Panc1 (cell line): ENCODE measurements around the gene DNAJC4. TPM values are rescaled to one million over a fixed set of nuclear protein-coding genes. Genes with fewer than 3 reads are reported as not detected.

ENCODE experiments used
- ATAC-seq: fragments of 200-7000 bp; cut with Tn5 transposase; 2 replicates; pipeline ENCODE4 v1.9.1; 2020; ENCODE audit warnings: mild to moderate bottlenecking, moderate library complexity
- BruUV-seq: library from RNA; stranded (reverse); fragments of 400-500 nt; replicated peaks from 2 replicates; lab custom pipeline; 2021; lab: Mats Ljungman, UMichigan
- CTCF ChIA-PET: fragments of 300-600 bp; sonication (Branson Sonifier 250); formaldehyde crosslinking; loops from one replicate; lab custom pipeline; 2022; ENCODE audit warnings: antibody characterized with exemption; lab: Charles Lee
- POLR2A ChIA-PET: fragments of 300-600 bp; sonication (Branson Sonifier 250); formaldehyde crosslinking; loops from one replicate; lab custom pipeline; 2022; ENCODE audit warnings: antibody characterized with exemption; lab: Charles Lee
- DNase-seq: peaks from one replicate; pipeline ENCODE4 v3.0.0-alpha.2; 2010; ENCODE audit warnings: low read depth, low spot score
- H3K27ac ChIP-seq: 2 replicates; pipeline ENCODE4 v1.5.1; 2011; ENCODE audit warnings: mild to moderate bottlenecking, low read length, inconsistent platforms
- H3K27me3 ChIP-seq: fragments of 200-500 bp; sonication (Bioruptor generic); 2 replicates; pipeline ENCODE4 v1.6.0; 2014; ENCODE audit warnings: low read length, inconsistent platforms; ENCODE audit not compliant: control insufficient read depth, insufficient read depth
- H3K36me3 ChIP-seq: fragments of 200-500 bp; sonication (Bioruptor generic); 2 replicates; pipeline ENCODE4 v1.5.1; 2014; ENCODE audit warnings: inconsistent platforms, mild to moderate bottlenecking, low read length, moderate library complexity; ENCODE audit not compliant: control insufficient read depth, insufficient read depth
- H3K4me1 ChIP-seq: 2 replicates; pipeline ENCODE4 v1.5.1; 2011; ENCODE audit warnings: inconsistent platforms, mild to moderate bottlenecking, low read length, moderate library complexity; ENCODE audit not compliant: control insufficient read depth, insufficient read depth
- H3K4me3 ChIP-seq, 2 experiments: 2 replicates each; pipeline ENCODE4 v1.5.1; 2011 to 2012; ENCODE audit warnings: low read depth in 2 of 2, low read length in 2 of 2, mild to moderate bottlenecking in 2 of 2, inconsistent platforms in 1 of 2, moderate library complexity in 1 of 2
- H3K9me3 ChIP-seq: fragments of 200-500 bp; sonication (Bioruptor generic); 2 replicates; pipeline ENCODE4 v1.5.1; 2014; ENCODE audit warnings: low read depth, mild to moderate bottlenecking, inconsistent platforms, low read length, moderate library complexity; ENCODE audit not compliant: control insufficient read depth, insufficient read depth
- POLR2AphosphoS5 ChIP-seq: IDR thresholded peaks from 2 replicates; pipeline ENCODE4 v1.6.1; 2012; ENCODE audit warnings: mild to moderate bottlenecking, low read depth, low read length, moderate library complexity
- SIN3A ChIP-seq: IDR thresholded peaks from 2 replicates; pipeline ENCODE4 v1.6.1; 2012; ENCODE audit warnings: low read depth, mild to moderate bottlenecking, low read length, moderate library complexity, borderline replicate concordance; ENCODE audit not compliant: insufficient read depth
- TCF7L2 ChIP-seq: IDR thresholded peaks from 2 replicates; pipeline ENCODE4 v1.6.1; 2011; ENCODE audit warnings: mild to moderate bottlenecking, low read depth, low read length, inconsistent platforms
- in situ Hi-C: cut with HindIII; loops from 2 replicates; pipeline ENCODE4 v1.10.0; 2016; ENCODE audit warnings: low sequenced_read_pairs, low pct_unique_long_range_greater_than_20kb
- intact Hi-C: fragments of 100-400 bp; cut with micrococcal nuclease; formaldehyde crosslinking; loops from one replicate; pipeline ENCODE4 v1.10.0; 2022; ENCODE audit not compliant: unreplicated experiment
- total RNA-seq: library from RNA; stranded (reverse); gene quantifications from one replicate; pipeline ENCODE4 v1.2.1, GENCODE V29; 2021; ENCODE audit not compliant: unreplicated experiment
- TF ChIP-seq, protein P1 (sequence below), 2 experiments: IDR thresholded peaks; 2 replicates each; pipeline ENCODE4 v1.6.1; 2011 to 2012; ENCODE audit warnings: low read depth in 2 of 2, control low read depth in 1 of 2, low read length in 1 of 2, mild to moderate bottlenecking in 1 of 2, moderate library complexity in 1 of 2; ENCODE audit not compliant: insufficient read depth in 1 of 2
- TF ChIP-seq, protein P2 (sequence below): fragments of 450-650 bp; IDR thresholded peaks from 2 replicates; pipeline ENCODE4 v1.5.1; 2017; ENCODE audit warnings: mild to moderate bottlenecking

DNAJC4 gene
- total RNA-seq, 1 experiment from 2014 or later, result 41.0 TPM

DNA sequence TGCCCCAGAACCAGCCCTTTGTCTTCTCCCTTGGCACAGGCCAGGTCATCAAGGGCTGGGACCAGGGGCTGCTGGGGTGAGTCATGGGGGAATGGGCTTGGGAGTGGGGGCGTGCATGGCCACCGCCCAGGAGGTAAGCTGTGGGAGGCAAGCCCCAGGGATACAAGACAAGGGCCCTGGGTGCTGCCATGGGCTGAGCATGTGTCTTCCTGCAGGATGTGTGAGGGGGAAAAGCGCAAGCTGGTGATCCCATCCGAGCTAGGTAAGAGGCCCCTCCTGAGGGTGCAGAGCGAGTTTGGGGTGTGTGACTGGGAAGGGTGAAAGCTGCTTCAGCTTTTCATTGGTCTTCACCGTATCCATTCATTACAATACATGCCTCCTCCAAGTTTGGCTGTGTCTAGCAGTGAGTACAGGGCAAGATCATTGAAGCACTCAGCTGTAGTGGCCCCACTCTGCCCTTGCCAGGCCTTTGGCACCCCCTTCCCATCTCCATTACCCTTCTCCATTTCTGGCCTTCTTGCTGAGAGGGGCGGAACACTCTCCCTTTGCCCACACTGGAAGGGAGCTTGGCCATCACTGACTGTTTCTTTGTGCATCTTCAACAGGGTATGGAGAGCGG, 13.0 kb downstream of the DNAJC4 start:
- intact Hi-C loops (loop anchor here (10.0 kb wide), 1 partner anchor 61 kb away; the partner anchor contains the start of genes CATSPERZ and ESRRA), in situ Hi-C loops (no loop called here)
- ATAC-seq (no peak), DNase-seq (no peak)
- POLR2A ChIA-PET, result interaction anchor here (0.7 kb wide), 2 partner anchors 61 to 229 kb away, joined by 3 read pairs; no protein-coding TSS in a partner anchor
- Histone ChIP-seq H3K27ac (peak overlapping the region; percentile 11; the same call in 1 of the 2 replicates), H3K27me3 (no peaks in the 10 kb centered on the region), H3K4me1 (peaks cover 37% of the 10 kb centered on the region), H3K9me3 (no peaks in the 10 kb centered on the region), H3K36me3 (peaks cover 3% of the 10 kb centered on the region; the same call in 1 of the 2 replicates), H3K4me3 (peak overlapping the region in 1 of 2 experiments; percentile 60; a peak in 2 of 4 replicates)
- CTCF ChIA-PET, result interaction anchor here (0.9 kb wide), 1 partner anchor 9 kb away, joined by 3 read pairs; no protein-coding TSS in a partner anchor
- TF ChIP-seq POLR2AphosphoS5 (peak; percentile 41; the same call in 1 of the 2 replicates), TCF7L2 (no peak), SIN3A (peak; percentile 89; the same call in 1 of the 2 replicates)
- TF ChIP-seq, protein P1, sequence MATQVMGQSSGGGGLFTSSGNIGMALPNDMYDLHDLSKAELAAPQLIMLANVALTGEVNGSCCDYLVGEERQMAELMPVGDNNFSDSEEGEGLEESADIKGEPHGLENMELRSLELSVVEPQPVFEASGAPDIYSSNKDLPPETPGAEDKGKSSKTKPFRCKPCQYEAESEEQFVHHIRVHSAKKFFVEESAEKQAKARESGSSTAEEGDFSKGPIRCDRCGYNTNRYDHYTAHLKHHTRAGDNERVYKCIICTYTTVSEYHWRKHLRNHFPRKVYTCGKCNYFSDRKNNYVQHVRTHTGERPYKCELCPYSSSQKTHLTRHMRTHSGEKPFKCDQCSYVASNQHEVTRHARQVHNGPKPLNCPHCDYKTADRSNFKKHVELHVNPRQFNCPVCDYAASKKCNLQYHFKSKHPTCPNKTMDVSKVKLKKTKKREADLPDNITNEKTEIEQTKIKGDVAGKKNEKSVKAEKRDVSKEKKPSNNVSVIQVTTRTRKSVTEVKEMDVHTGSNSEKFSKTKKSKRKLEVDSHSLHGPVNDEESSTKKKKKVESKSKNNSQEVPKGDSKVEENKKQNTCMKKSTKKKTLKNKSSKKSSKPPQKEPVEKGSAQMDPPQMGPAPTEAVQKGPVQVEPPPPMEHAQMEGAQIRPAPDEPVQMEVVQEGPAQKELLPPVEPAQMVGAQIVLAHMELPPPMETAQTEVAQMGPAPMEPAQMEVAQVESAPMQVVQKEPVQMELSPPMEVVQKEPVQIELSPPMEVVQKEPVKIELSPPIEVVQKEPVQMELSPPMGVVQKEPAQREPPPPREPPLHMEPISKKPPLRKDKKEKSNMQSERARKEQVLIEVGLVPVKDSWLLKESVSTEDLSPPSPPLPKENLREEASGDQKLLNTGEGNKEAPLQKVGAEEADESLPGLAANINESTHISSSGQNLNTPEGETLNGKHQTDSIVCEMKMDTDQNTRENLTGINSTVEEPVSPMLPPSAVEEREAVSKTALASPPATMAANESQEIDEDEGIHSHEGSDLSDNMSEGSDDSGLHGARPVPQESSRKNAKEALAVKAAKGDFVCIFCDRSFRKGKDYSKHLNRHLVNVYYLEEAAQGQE (IDR thresholded peaks at IDR 0.05; ENCODE audit: insufficient read depth in 1 of 2, low read depth in 2 of 2, low read length in 1 of 2), result no peak
- TF ChIP-seq, protein P2, sequence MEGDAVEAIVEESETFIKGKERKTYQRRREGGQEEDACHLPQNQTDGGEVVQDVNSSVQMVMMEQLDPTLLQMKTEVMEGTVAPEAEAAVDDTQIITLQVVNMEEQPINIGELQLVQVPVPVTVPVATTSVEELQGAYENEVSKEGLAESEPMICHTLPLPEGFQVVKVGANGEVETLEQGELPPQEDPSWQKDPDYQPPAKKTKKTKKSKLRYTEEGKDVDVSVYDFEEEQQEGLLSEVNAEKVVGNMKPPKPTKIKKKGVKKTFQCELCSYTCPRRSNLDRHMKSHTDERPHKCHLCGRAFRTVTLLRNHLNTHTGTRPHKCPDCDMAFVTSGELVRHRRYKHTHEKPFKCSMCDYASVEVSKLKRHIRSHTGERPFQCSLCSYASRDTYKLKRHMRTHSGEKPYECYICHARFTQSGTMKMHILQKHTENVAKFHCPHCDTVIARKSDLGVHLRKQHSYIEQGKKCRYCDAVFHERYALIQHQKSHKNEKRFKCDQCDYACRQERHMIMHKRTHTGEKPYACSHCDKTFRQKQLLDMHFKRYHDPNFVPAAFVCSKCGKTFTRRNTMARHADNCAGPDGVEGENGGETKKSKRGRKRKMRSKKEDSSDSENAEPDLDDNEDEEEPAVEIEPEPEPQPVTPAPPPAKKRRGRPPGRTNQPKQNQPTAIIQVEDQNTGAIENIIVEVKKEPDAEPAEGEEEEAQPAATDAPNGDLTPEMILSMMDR, result no peak
- no TSS peak for BruUV-seq

DNA sequence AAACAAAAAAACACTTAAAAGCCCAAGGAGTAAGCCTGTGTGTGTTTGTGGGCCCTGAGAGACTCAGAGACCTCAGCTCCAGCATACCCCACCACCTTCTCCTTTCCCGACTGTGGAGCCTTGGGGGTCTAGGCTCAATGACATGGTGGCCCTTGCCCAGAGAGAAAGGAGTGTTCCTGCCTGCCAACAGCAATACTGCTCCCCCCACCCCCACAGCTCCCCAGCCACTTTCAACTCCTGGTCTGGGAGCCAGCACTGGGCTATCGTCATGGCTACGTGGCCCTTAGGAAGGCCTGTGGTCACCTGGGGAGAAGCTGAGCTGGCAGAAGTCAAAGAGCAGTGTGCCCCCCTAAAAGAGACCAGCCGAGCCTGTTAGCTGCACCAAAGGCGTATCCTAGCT, 13.8 kb downstream of the DNAJC4 start:
- intact Hi-C loops (loop anchor here (10.0 kb wide), 1 partner anchor 61 kb away; the partner anchor contains the start of genes CATSPERZ and ESRRA), in situ Hi-C loops (no loop called here)
- TF ChIP-seq TCF7L2 (no peak), POLR2AphosphoS5 (peak; percentile 60)
- TF ChIP-seq, protein P2, result no peak
- TF ChIP-seq, protein P1 (IDR thresholded peaks at IDR 0.05; ENCODE audit: insufficient read depth in 1 of 2, low read depth in 2 of 2, low read length in 1 of 2), result no peak
- ATAC-seq, result no peak
- no TSS peak for BruUV-seq
- Histone ChIP-seq H3K27ac (peak overlapping the region; percentile 55), H3K27me3 (no peaks in the 10 kb centered on the region), H3K4me3 (peak overlapping the region; percentile 20 to 85; a peak in 3 of 4 replicates), H3K4me1 (peaks cover 45% of the 10 kb centered on the region), H3K9me3 (no peaks in the 10 kb centered on the region), H3K36me3 (peaks cover 3% of the 10 kb centered on the region; the same call in 1 of the 2 replicates)
- POLR2A ChIA-PET, result interaction anchor here (0.7 kb wide), 2 partner anchors 62 to 230 kb away, joined by 3 read pairs; no protein-coding TSS in a partner anchor
- DNase-seq, result no peak
- CTCF ChIA-PET, result interaction anchor here (0.9 kb wide), 1 partner anchor 8 kb away, joined by 3 read pairs; no protein-coding TSS in a partner anchor
